DMS53 treated with DMSO at 0.1 percent for 48 hours (cell line): ENCODE data around the gene IL21.
"Not testable (repeated sequence)": the region's sequence is repeated elsewhere in the genome, so short reads cannot be mapped to it uniquely, and the experiment has no call there.

ENCODE experiments used
- DNase-seq: peaks from one replicate; lab custom pipeline; 2025; ENCODE audit not compliant: unreplicated experiment; lab: John Stamatoyannopoulos, UW

IL21 gene

DNA sequence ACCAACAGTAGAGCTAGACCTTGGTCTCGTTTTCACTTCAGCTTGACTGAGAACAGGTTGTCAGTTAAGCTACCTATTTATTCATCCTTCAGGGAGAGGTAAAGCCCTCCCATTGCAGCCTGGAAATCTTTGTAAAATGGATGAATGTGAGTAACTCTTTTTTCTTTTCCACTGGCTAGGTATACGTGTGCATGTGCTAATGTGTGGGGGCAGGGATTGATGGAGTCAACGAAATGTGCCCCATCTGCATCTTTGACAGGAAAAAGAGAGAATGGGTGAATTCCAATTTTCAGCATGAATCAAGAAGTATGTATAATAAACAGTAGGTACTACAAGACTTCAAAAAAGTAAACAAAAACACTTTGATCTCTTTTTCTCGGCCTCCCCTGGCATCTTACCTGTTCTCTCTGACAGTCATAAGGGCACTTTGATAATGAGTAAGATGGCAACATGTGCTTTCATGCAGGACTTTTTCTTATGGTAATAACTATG is at the start of gene IL21:
TSS of gene IL21 (minus strand) at position 51 of the 492 bp plus-strand sequence. CDS start 55 bp downstream, outside the sequence.
- no peak for DNase-seq

DNA sequence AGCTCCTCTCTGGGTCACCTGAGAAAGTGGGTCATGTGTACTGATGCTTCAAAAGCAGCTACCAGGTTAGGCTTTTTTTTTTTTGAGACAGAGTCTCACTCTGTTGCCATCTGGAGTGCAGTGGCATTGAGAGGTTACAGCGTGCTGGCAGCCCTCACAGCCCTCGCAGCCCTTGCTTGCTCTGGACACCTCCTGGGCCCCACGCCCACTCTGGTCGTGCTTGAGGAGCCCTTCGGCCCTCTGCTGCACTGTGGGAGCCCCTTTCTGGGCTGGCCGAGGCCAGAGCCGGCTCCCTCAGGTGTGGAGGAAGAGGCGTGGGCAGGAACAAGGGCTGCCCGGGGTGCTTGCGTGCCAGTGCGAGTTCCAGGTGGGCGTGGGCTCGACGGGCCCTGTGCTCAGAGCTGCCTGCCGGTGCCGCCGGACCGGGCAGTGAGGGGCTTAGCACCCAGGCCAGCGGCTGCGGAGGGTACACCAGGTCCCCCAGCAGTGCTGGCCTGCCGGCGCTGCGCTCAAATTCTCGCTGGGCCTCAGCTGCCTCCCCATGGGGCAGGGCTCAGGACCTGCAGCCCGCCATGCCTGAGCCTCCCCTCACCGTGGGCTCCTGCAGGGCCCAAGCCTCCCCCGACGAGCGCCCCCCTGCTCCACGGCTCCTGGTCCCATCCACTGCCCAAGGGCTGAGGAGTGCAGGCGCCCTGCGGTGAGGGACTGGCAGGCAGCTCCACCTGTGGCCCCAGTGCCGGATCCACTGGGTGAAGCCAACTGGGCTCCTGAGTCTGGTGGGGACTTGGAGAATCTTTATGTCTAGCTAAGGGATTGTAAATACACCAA is 49.3 kb upstream of the IL21 start:
- DNase-seq: no peak

DNA sequence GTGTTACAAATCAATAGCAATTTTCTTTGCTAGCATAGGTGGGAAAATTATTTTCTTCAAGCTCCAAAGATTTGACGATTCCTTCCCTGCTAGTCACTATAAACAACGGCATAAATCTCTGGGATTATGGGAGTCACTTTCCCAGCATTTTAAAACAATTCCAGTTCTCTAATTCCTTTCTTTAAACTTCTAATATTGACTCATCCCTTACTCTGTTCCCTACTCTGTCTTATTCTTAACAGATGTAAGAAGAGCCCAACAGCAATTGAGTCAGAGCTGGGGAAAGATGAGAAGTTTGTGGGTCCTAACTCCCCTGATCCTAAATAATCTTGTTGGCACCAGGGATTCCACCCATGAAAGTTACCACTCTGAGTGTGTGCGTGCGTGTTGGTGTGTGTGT is 47.4 kb upstream of the IL21 start:
- no peak for DNase-seq

DNA sequence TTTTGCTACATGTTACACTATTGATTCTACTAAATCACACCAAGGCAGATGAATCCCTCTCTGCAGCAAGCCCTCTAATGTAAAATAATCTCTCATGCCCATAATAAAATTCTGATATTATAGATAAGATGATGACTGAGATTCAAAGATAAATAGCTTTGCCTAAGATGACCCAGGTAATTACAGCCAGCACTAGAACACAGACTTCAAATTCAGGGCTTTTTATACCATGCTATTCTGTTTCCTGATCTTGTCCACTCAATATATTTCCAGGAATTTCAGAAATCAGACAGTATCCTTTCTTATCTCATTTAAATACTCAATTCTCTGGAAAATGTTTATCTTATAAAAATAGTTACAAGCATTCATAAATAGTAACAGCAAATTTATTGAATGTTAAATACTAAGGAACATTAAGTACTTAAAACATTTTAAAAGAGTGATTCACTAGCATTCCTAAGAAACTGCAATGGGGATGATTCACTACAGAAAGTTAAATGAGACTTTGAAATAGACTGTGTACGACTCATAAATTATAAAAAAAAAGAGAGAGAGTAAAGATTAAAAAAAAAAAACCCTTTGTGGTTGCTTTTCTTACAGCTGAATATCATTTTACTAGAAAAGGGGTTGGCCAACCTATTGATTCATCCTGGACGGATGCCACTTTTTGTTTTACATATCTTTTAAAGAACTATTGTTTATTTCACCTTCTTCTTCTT is 45.8 kb upstream of the IL21 start:
- DNase-seq: no peak

DNA sequence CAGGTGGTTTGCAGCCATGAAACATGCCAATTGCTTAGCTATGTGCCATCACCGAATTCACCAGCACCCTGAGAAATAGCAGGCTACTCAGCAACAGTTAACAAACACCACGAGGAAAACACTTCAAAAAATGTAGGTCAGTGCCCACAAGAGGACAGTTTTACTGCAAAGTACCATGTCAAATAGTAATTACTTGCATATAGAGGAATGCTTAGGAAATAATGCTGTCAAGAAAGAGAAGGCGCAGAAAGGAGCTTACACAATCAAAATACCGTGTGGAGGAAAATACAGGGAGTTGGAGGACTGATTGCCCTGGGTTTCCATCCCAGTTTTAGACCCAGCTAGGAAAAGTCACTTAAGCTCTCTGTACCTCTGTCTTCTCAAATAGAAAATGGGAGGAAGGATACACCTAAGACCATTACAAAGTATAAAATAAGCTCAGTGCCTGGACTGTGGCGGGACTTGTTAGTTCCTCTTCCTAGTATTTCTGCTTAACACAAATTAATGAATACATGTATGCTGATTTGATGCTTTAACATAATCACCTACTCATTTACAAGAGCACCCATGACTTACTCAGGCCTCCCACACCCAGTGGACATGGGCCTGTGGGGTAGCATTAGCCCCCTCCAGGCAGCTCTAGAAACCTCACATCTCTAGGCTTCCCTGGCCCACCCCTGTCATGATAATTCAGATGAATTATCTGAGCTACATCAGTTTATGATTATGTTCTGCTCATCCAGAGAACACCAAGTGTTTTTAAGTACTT is 44.5 kb upstream of the IL21 start:
- DNase-seq: no peak

DNA sequence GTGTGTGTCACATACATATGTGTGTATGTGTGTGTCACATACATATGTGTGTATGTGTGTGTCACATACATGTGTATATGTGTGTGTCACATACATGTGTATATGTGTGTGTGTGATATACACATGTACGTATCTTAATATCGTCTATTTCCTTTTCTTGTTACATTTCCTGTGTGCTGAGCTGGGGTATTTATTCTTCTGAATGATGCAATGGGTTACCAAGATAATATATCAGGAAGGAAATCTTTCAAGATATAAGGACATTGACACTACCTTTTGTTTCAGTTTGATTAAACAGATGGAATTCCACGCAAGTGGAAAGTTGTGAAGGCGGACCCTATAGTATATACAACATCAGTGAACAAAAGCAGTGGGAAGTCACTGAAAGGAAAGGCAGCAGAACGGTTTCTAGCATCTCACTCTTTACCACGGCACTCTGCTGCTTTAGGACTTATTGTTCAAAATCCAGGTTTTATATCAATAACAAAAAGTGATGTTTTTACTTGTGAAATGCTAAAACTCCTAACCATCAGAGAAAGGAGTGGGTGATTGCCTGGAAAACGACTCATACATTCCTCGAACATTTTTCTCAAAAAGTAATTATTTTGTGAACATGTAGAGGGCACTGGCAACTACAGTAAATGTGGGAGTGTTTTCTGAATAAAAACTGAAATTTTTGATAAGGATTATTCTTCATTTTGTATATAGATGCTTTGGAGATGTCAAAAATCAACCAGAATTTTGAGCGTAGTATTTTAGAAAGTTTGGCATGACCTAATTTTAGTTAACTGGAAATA is 43.1 kb upstream of the IL21 start:
- no peak for DNase-seq

DNA sequence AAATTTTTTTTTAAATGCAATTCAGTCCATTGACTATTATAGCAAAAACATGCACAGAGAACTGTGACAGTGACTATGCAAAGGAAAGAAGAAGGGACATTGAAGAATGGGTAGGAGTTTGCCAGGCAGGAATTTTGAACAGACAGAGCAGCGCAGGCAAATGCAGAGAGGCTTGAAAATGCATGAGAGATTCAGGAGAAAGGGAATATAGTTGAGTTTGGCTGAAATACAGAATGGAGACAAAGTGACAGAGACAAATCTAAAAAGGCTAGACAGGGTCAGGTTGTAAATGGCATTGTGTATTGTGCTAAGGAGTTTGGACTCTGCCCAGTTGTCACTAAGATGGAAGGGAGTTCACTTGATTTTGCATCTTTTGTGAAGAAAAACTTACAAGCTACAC is 42.4 kb upstream of the IL21 start:
- DNase-seq: no peak

DNA sequence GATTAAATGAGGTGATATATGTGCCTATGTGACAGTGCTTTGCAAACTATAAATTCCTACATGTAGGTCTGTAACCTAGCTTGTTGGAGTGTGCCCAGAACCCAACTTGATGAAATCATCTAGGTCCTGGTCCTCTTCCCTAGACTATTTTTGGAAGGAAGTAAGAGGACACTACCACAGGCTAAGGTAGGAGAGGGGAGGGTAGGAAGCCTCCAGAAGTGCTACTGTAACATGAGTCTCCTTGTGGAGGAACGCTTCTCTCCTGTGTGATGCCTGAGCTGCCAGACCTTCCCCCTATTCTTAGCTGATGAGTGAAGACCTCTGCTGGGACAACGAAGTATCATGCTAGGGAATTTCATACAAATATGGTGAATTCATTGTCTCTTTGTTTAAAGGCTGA is 41.8 kb upstream of the IL21 start:
- no peak for DNase-seq

DNA sequence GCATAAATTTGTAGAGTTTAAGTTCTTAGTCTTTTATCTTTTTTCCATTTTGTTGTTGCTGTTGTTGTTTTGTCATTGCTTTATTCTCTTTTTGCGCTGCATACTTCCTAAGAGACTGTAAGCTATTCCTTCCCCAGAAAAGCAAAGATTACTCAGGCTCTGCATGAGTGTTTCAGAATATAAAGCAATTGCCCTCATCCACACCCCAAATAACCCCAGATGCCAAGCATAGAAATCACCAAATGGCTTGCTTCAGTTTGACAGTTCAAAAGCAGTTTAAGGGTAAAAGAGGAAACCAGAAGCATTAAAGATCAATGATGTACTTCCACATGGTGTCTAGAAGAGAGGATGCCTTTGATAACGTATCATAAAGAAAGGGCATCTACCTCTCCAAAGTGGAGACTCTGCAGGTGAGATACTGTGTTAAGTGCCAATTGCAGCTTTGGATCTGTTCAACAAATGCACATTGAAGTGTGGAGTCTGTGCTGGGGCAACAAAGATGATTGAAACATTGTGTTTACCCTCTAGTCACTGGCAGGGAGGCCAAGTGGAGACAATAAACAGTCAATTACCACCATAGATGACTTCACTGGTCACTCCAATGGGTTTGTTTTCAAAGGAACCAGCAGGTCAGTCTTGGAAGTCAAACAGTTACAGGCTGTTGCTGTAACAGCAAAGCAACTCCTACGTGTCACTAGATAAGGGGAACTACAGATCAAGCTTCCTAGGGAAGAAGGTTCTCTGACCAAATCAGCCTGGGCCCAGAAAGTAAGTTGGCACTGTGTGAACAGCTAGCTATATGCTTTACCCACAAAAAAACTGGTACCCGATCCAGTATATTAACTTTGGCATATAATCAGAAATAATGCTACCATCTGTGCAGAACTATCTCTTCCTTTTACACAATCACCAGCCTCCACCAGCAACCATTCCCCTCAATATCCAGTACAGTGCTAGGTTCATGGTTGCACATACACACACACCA is 40.6 kb upstream of the IL21 start:
- no peak for DNase-seq

DNA sequence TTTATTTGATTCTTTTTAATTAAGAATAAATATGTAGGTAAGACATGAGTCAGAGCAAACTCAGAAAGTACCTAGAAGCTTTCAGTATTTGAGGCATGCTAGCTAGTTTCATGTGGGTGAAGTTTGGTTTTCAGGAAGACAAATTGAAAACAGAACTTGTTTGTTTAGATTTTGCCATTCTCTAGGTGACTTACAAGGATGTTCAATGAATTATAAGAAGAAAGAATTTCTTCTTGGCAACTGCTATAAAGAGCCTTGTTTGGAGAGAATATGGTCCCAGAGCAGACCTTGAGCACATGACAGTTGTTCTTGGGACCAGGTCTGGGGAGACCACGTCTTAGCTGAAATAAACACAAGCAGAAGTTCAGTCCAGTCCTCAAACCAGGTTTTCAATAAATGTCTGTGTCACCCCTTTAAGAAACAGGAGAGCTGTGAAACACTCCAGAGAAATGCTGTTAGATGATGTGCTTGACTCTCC is 38.0 kb upstream of the IL21 start:
- no peak for DNase-seq

DNA sequence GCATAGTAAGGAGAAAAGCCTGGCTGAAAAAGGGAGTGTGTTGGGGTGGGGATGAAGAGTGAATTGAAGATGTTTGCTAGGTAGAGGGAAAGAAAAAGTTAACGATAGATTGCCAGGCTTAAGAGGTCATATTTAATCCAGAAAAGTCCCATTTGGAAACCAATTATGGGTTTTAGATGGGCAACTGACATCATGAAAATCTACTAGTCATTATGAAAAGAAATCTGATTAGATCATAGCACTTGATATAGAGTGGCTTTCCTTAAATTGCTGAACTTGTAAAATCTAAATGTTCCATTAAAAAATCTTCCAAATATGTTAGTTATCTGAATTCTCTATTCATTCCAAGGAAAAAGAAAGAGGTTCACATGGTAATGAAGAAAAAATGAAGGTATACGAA is 37.5 kb upstream of the IL21 start:
- no peak for DNase-seq

DNA sequence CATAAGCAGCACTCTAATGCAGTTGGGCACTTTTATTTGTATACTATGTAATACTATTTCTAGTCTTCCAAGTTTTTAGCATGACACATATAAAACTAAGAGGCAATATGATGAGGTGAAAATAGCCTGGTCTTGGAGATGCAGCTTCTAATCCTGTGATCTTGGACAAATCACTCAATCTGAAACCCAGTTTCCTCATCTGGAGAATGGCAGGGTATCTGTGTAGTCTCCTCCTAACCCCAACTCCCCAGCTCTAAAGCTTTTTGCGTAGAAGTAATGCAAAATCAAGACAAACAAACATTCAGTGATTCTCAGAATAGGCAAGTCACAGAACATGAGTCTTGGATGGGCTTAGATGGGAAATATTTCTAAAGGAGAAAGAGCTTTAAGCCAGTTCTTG is 36.7 kb upstream of the IL21 start:
- DNase-seq: no peak

DNA sequence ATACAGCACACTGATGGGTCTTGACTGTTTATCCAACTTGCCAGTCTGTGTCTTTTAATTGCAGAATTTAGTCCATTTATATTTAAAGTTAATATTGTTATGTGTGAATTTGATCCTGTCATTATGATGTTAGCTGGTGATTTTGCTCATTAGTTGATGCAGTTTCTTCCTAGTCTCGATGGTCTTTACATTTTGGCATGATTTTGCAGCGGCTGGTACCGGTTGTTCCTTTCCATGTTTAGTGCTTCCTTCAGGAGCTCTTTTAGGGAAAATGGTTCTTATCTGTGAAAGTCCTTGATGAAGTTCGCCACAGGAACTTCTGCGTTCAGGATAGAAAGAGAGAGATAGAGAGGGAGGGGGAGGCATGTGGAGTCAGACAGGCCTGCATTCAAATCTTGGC is 35.7 kb upstream of the IL21 start:
- DNase-seq: not testable (repeated sequence)

DNA sequence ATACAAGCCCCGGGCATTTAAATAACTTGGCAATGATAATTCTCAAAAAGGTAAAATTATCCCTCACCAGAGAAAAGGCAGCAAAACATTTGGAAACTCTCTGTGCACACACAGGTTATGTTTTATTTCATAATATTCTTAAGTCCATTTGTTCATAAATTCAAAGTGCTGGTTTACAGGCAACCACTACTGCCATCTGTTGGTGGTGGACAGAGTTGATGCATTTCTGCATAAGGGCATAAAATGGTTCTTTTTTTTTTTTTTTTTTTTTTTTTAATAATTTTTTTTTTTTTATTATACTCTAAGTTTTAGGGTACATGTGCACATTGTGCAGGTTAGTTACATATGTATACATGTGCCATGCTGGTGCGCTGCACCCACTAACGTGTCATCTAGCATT is 31.5 kb upstream of the IL21 start:
- no peak for DNase-seq

DNA sequence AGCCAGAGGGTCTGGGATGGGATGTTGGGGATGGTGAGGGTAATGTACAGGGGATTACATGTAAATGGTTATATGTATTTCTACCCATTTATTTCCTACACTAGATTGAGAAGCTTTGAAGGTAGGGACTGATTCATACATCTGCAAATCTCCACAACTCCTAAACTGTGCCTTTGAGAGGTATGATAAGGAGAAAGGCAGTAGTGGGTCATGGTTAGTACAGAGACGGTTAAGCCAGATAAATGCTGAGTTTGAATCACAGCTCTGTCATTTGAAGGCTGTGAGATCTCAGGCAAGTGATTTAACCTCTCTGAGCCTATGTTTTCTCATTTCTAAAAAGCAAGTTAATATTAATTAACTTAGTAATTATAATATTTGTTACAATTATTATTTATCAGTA is 29.3 kb upstream of the IL21 start:
- DNase-seq: no peak

DNA sequence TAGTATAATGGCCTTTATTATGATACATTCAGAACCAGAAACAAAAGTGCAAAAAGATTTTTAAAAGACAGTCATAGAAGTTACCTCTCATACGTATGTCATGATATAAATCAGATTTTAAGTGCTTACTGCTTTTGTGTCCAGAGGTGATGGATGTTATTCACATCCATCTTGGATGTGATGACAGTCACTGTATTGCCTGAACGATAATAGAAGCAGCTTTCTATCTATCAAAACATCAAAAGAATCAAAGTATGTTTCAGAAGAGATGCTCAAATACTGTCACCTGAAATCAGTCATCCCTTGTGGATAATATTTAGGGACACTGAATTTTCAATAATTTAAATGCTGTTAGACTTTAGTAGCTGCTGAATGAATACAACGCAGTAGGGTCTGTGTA is 26.8 kb upstream of the IL21 start:
- DNase-seq: no peak

DNA sequence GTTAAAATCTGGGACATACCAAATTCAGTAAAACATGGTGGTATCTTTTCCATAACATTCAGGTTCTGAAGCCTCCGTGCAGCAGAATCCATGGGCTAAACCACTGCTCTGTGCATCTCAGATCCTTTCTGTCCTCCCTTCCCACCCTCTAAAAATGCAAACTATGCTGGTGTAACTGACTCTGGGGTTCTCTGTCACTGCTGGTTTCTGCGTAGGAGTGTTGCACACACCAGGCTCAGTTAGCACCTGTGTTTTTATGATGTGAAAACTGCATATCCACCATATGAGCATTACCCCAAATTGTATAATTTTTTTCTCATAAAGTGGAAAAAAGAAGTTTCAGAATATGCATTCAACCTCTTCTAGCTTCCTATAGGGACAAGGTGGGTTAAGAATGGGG is 22.4 kb upstream of the IL21 start:
- no peak for DNase-seq

DNA sequence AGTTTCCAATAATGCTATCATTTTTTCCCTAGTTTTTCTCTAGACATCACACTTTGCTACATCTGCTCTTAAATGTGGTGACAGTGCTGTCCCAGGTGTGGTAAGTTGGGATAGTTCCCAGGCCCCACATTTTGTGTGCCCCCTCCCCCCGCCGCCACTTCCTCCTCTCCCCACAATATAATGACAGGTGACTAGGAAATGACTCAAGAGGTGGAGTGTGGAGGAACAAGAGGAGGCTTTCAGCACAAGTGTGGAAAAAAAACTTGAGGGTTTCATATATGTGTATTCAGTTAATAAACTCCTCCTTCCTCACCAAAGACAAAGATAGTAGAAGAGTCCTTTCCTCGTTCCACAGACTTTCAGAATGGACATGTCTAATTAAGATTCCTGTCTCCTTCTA is 18.3 kb upstream of the IL21 start:
- peak; percentile 21 for DNase-seq

DNA sequence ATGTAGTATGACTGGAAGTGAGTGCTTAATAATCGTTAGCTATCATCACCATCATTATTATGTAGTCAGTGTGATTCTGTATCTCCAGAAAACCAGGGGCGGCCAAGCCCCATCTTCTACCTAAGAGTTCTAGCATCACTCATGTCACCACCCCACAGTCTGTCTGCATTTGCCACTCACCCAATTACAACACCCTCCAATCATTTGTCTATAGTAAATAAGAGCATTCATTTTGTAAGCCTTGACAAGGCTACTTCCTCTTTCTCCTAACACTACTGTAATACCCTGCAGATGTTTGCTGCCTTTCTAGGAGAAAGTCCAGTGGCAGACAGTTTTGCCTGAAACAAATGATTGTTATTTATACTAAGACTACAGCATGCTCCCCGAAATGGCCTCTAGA is 15.8 kb upstream of the IL21 start:
- no peak for DNase-seq

DNA sequence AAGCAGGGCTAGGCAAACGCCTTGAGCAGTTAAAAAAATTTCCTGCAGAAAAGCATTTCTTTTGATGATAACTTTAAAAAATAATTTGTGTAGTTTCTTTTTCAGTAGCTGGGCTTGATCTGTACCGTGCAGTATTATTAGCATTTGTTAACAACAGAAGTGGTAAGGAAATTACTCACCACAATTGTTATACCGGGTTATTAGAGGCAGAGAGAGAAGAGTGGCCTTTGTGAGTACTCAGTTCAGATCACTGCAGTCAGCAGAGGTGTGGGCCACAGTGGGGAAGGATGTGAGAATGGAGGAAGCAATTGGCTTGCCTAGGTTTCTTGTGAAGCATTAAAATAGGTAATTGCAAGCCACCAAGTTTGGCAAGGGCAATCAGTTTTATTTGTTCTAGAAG is 14.3 kb upstream of the IL21 start:
- DNase-seq: no peak
